K562 (cell line): ENCODE results near the gene WWC2. TPM values are rescaled to one million over a fixed set of nuclear protein-coding genes. Genes with fewer than 3 reads are reported as not detected.
A peak's percentile ranks its signal among the peaks of the same experiment; 100 is the strongest.

ENCODE experiments used
- ATAC-seq: fragments of 200-7000 bp; cut with Tn5 transposase; 3 replicates; pipeline ENCODE4 v1.9.1; 2020; ENCODE audit warnings: moderate library complexity
- Bru-seq: library from RNA; stranded (reverse); fragments of 400-500 nt; gene quantifications from one replicate; lab custom pipeline; 2021; lab: Mats Ljungman, UMichigan
- BruChase-seq, 2 experiments: library from RNA; stranded (reverse); fragments of 400-500 nt; gene quantifications; one replicate each; lab custom pipeline; 2021; lab: Mats Ljungman, UMichigan
- BruUV-seq: library from RNA; stranded (reverse); fragments of 400-500 nt; replicated peaks from 2 replicates; lab custom pipeline; 2021; lab: Mats Ljungman, UMichigan
- CTCF ChIA-PET: fragments of 300-600 bp; formaldehyde crosslinking; extraction: SDS; loops from one replicate; lab custom pipeline; 2021; ENCODE audit warnings: low intra/inter-chr PET ratio; lab: Yijun Ruan, JAX
- POLR2A ChIA-PET: fragments of 300-600, 350-650 bp; sonication (Branson Sonifier 250); formaldehyde crosslinking; extraction: SDS; loops from one replicate; lab custom pipeline; 2021; ENCODE audit warnings: antibody characterized with exemption, inconsistent platforms; lab: Yijun Ruan, JAX
- DNase-seq, 4 experiments: peaks; one replicate each; pipeline versions ENCODE4 v3.0.0 to v3.0.0-alpha.2; 2011 to 2018; ENCODE audit warnings: low spot score in 3 of 4, mixed read lengths in 3 of 4; ENCODE audit errors: extremely low read depth in 1 of 4
- FAIRE-seq: peaks from 2 replicates; lab custom pipeline; 2011; peaks lifted over from hg19 to GRCh38; lab: Jason Lieb, UNC
- H2AFZ ChIP-seq: 2 replicates; pipeline ENCODE4 v1.6.0; 2011; ENCODE audit warnings: low read depth, low read length, control low read depth, inconsistent platforms
- H3K27ac ChIP-seq: fragments of 200-600 bp; 3 replicates; pipeline ENCODE4 v1.8.0; 2011; ENCODE audit warnings: low read depth, mild to moderate bottlenecking, control low read depth, inconsistent platforms, low read length, moderate library complexity, mixed read lengths; ENCODE audit errors: extremely low read depth
- H3K27me3 ChIP-seq, 2 experiments: fragments of 300-600 bp in 1 of 2; 2 replicates in 1 of 2; 3 replicates in 1 of 2; pipeline versions ENCODE4 v1.6.0 to v1.8.0; 2011; ENCODE audit warnings: inconsistent platforms in 2 of 2, low read length in 2 of 2, mild to moderate bottlenecking in 1 of 2, mixed read lengths in 1 of 2, moderate library complexity in 1 of 2; ENCODE audit not compliant: control insufficient read depth in 2 of 2, insufficient read depth in 2 of 2
- H3K36me3 ChIP-seq: fragments of 300-600 bp; 3 replicates; pipeline ENCODE4 v1.8.0; 2011; ENCODE audit warnings: mild to moderate bottlenecking, low read length, inconsistent platforms; ENCODE audit not compliant: control insufficient read depth, insufficient read depth
- H3K4me1 ChIP-seq, 2 experiments: fragments of 200-600 bp in 1 of 2; replicated peaks in 1 of 2; 2 replicates in 1 of 2; 3 replicates in 1 of 2; pipeline versions ENCODE4 v1.5.1 to v1.8.0; 2011; ENCODE audit warnings: inconsistent platforms in 2 of 2, low read length in 2 of 2, mild to moderate bottlenecking in 1 of 2, mixed read lengths in 1 of 2, moderate library complexity in 1 of 2; ENCODE audit not compliant: control insufficient read depth in 2 of 2, insufficient read depth in 2 of 2
- H3K4me2 ChIP-seq: 2 replicates; pipeline ENCODE4 v1.6.1; 2011; ENCODE audit warnings: low read length, control low read depth, inconsistent platforms, mixed read lengths; ENCODE audit not compliant: insufficient read depth
- H3K4me3 ChIP-seq: fragments of 200-600 bp; sonication (generic), shearing (Covaris generic); 2 replicates; pipeline ENCODE4 v1.5.1; 2016; ENCODE audit warnings: control low read depth, inconsistent platforms
- H3K79me2 ChIP-seq: fragments of 200-600 bp; 3 replicates; pipeline ENCODE4 v1.8.0; 2011; ENCODE audit warnings: low read length, inconsistent platforms; ENCODE audit not compliant: control insufficient read depth, insufficient read depth
- H3K9ac ChIP-seq, 2 experiments: 2 replicates each; pipeline versions ENCODE4 v1.6.0 to v1.6.1; 2011; ENCODE audit warnings: low read depth in 2 of 2, low read length in 2 of 2, control low read depth in 1 of 2, inconsistent platforms in 1 of 2, mild to moderate bottlenecking in 1 of 2, mixed read lengths in 1 of 2; ENCODE audit not compliant: insufficient read depth in 1 of 2
- H3K9me1 ChIP-seq: one replicate; pipeline ENCODE4 v1.6.0; 2011; ENCODE audit warnings: inconsistent platforms, mild to moderate bottlenecking, low read length, moderate library complexity; ENCODE audit not compliant: control insufficient read depth, insufficient read depth
- H3K9me3 ChIP-seq: replicated peaks from 2 replicates; pipeline ENCODE4 v1.5.1; 2011; ENCODE audit warnings: low read depth, low read length, inconsistent platforms; ENCODE audit not compliant: control insufficient read depth, insufficient read depth
- H4K20me1 ChIP-seq: replicated peaks from 2 replicates; pipeline ENCODE4 v1.6.1; 2011; ENCODE audit warnings: low read length, inconsistent platforms, mixed read lengths; ENCODE audit not compliant: control insufficient read depth, insufficient read depth
- ASH1L ChIP-seq: fragments of 450-650 bp; IDR thresholded peaks from 2 replicates; pipeline ENCODE4 v1.6.1; 2018; ENCODE audit warnings: borderline replicate concordance, mild to moderate bottlenecking, low read depth; ENCODE audit not compliant: partially characterized antibody
- BCOR ChIP-seq: fragments of 450-650 bp; IDR thresholded peaks from 2 replicates; pipeline ENCODE4 v1.6.1; 2016
- SNIP1 ChIP-seq: fragments of 450-650 bp; IDR thresholded peaks from 2 replicates; pipeline ENCODE4 v1.7.1; 2017; ENCODE audit warnings: low read depth, mild to moderate bottlenecking
- SUPT5H ChIP-seq: fragments of 450-650 bp; IDR thresholded peaks from 2 replicates; pipeline ENCODE4 v1.6.1; 2016
- TAF9B ChIP-seq: fragments of 450-650 bp; IDR thresholded peaks from 2 replicates; pipeline ENCODE4 v1.6.1; 2018; ENCODE audit warnings: mild to moderate bottlenecking; ENCODE audit not compliant: partially characterized antibody
- ZNF143 ChIP-seq: sonication (generic); formaldehyde crosslinking; IDR thresholded peaks from 2 replicates; pipeline ENCODE4 v1.9.0; 2022; ENCODE audit warnings: mild to moderate bottlenecking, missing genetic modification reagents
- ZNF232 ChIP-seq: sonication (generic); formaldehyde crosslinking; IDR thresholded peaks from 2 replicates; pipeline ENCODE4 v1.8.0; 2022; ENCODE audit warnings: mild to moderate bottlenecking, missing genetic modification reagents
- WGBS: fragments of 100-300 bp; shearing (Covaris generic); methylation state at CpG from one replicate; pipeline ENCODE4 v1.1.6; 2016; ENCODE audit warnings: low coverage, mixed read lengths; ENCODE audit not compliant: insufficient coverage; ENCODE audit errors: missing lambda C conversion rate; 5-methylcytosine and 5-hydroxymethylcytosine counted together
- in situ Hi-C: fragments of 300-500 bp; cut with MboI; formaldehyde crosslinking; loops from 4 replicates; pipeline ENCODE4 v1.15.0; 2018; ENCODE audit warnings: inconsistent platforms, mixed read lengths
- intact Hi-C: fragments of 100-400 bp; cut with micrococcal nuclease; formaldehyde crosslinking; loops from 2 replicates; pipeline ENCODE4 v1.14.2; 2022
- long read RNA-seq, 3 experiments: library from polyadenylated mRNA in 2 of 3; library from RNA in 1 of 3; unstranded in 2 of 3; stranded (forward) in 1 of 3; transcript quantifications; one replicate each; pipeline ENCODE4 v2.0.0, GENCODE V29; 2019 to 2022
- polyA minus RNA-seq, 3 experiments: library from RNA; depleted of rRNA, polyadenylated mRNA; stranded (reverse); fragments of >200 nt; gene quantifications; 2 replicates each; pipeline ENCODE4 v1.2.3, GENCODE V29; 2011
- polyA plus RNA-seq, 8 experiments: library from polyadenylated mRNA; depleted of rRNA in 4 of 8; stranded (reverse) in 5 of 8; unstranded in 3 of 8; fragments of >200 nt; fragmentation: Nextera tagmentation in 2 of 8; fragmentation: Illumina TruSeq in 1 of 8; extraction: Ambion mirVana in 2 of 8; extraction: Trizol in 1 of 8; gene quantifications; 2 replicates each; pipeline versions ENCODE4 v1.2.1 to v1.2.3, GENCODE V29; 2011 to 2014; ENCODE audit warnings: inconsistent platforms in 1 of 8, missing spikeins in 1 of 8
- total RNA-seq, 7 experiments: library from RNA; depleted of rRNA in 6 of 7; stranded (reverse); fragments of >200 nt in 6 of 7; fragmentation: Illumina TruSeq in 2 of 7; extraction: Trizol in 2 of 7; gene quantifications; 2 replicates each; pipeline versions ENCODE4 v1.2.1 to v1.2.3, GENCODE V29; 2011 to 2021; ENCODE audit warnings: low replicate concordance in 1 of 7
- TF ChIP-seq, protein P1 (sequence below): fragments of 450-650 bp; IDR thresholded peaks from 2 replicates; pipeline ENCODE4 v1.6.1; 2017; ENCODE audit warnings: antibody characterized with exemption, mild to moderate bottlenecking
- TF ChIP-seq, protein P2 (sequence below): fragments of 250-450 bp; sonication (Bioruptor Pico); IDR thresholded peaks from 2 replicates; pipeline ENCODE4 v1.4.0; 2020; ENCODE audit warnings: mild to moderate bottlenecking, moderate library complexity, borderline replicate concordance

Gene WWC2
- 4.6 and 29.4 TPM in 2 replicates for total RNA-seq (2011; cell fraction: chromatin; rRNA removed; ENCODE audit: low replicate concordance)
- total RNA-seq (2011; cell fraction: nucleolus; rRNA removed): 2.0 and 3.8 TPM in 2 replicates
- total RNA-seq (2011; cell fraction: nucleoplasm; rRNA removed): 9.3 and 9.9 TPM in 2 replicates
- 19.3 and 21.1 TPM in 2 replicates for total RNA-seq (2014; rRNA removed)
- 21.6 and 25.9 TPM in 2 replicates for total RNA-seq (2014; rRNA removed; fragmentation: Illumina TruSeq; extraction: Trizol)
- total RNA-seq (2015; rRNA removed; fragmentation: Illumina TruSeq; extraction: Trizol): 23.8 and 25.5 TPM in 2 replicates
- 36.8 and 39.4 TPM in 2 replicates for total RNA-seq (2021)
- 3.7 and 11.8 TPM in 2 replicates for polyA plus RNA-seq (2011; rRNA removed)
- 1.2 and 6.5 TPM in 2 replicates for polyA plus RNA-seq (2011; cell fraction: cytosol; rRNA removed)
- polyA plus RNA-seq (2011; cell fraction: nucleus; rRNA removed): 5.6 and 25.8 TPM in 2 replicates
- 11.4 and 14.0 TPM in 2 replicates for polyA plus RNA-seq (2012)
- polyA plus RNA-seq (2014; fragmentation: Illumina TruSeq; extraction: Trizol): 18.9 and 19.6 TPM in 2 replicates
- 1 to 10 TPM; 3.9 to 5.6 TPM for polyA plus RNA-seq (2014; fragmentation: Nextera tagmentation; extraction: Ambion mirVana)
- 13.1 and 13.6 TPM in 2 replicates for polyA plus RNA-seq (2014; rRNA removed)
- 5.0 and 26.1 TPM in 2 replicates for polyA minus RNA-seq (2011; rRNA and poly(A)+ RNA removed)
- polyA minus RNA-seq (2011; cell fraction: cytosol; rRNA and poly(A)+ RNA removed): 2.3 and 15.6 TPM in 2 replicates
- 5.1 and 31.1 TPM in 2 replicates for polyA minus RNA-seq (2011; cell fraction: nucleus; rRNA and poly(A)+ RNA removed)
- Bru-seq, nascent RNA: percentile 71 among the genes with signal in this experiment
- BruChase-seq, experiment 1, labeled RNA remaining after a 2-hour chase: percentile 76 among the genes with signal in this experiment
- percentile 76 among the genes with signal in this experiment for BruChase-seq, experiment 2, labeled RNA remaining after a 6-hour chase
- long read RNA-seq, experiment 1, full-length matches to known transcripts: 35 of 55 reads
- long read RNA-seq, experiment 1, partial matches to known transcripts: 15 of 55 reads
- long read RNA-seq, experiment 1, other reads (novel, unspliced or antisense): 5 of 55 reads
- long read RNA-seq, experiment 2, partial matches to known transcripts: 3 of 6 reads
- long read RNA-seq, experiment 2, other reads (novel, unspliced or antisense): 3 of 6 reads
- long read RNA-seq, experiment 3, partial matches to known transcripts: 4 of 5 reads
- long read RNA-seq, experiment 3, other reads (novel, unspliced or antisense): 1 of 5 reads

GRCh38 chr4:183098723-183099536 lies at the start of gene WWC2:
Gene WWC2 (plus strand): TSS chr4:183099257. CDS start chr4:183099492, 235 bp downstream.
- ATAC-seq: peak; percentile 92
- Histone ChIP-seq H4K20me1 (no peaks in the 10 kb centered on the region), H3K4me3 (peak within 1 kb of the TSS; percentile 85), H3K9ac (peak within 1 kb of the TSS; percentile 82 to 99), H3K4me2 (peak within 1 kb of the TSS; percentile 77), H3K27me3 (no peaks in the 10 kb centered on the region), H3K9me1 (no peaks in the 10 kb centered on the region), H3K27ac (peak within 1 kb of the TSS; percentile 86), H3K79me2 (peaks cover 38% of the 10 kb centered on the region), H3K36me3 (no peaks in the 10 kb centered on the region), H3K4me1 (peaks cover 10 to 29% of the 10 kb centered on the region in 2 experiments; a peak in 4 of 5 replicates), H2AFZ (peak within 1 kb of the TSS; percentile 96), H3K9me3 (no peaks in the 10 kb centered on the region)
- intact Hi-C loops (no loop called here), in situ Hi-C loops (no loop called here)
- FAIRE-seq: peak; percentile 51
- DNase-seq: peak; percentile 83 to 92 (median 85)
- BruUV-seq: no TSS peak
- POLR2A ChIA-PET: interaction anchor here (0.7 to 1.5 kb wide), 6 partner anchors 9 to 1043 kb away, joined by 3 to 6 read pairs (median 5); no protein-coding TSS in a partner anchor
- WGBS: under 1% methylated on average over 51 of the region's 102 CpGs
- CTCF ChIA-PET: no interaction called here
- no peak for TF ChIP-seq SNIP1
- peak; percentile 61 for TF ChIP-seq TAF9B
- TF ChIP-seq, protein P1, sequence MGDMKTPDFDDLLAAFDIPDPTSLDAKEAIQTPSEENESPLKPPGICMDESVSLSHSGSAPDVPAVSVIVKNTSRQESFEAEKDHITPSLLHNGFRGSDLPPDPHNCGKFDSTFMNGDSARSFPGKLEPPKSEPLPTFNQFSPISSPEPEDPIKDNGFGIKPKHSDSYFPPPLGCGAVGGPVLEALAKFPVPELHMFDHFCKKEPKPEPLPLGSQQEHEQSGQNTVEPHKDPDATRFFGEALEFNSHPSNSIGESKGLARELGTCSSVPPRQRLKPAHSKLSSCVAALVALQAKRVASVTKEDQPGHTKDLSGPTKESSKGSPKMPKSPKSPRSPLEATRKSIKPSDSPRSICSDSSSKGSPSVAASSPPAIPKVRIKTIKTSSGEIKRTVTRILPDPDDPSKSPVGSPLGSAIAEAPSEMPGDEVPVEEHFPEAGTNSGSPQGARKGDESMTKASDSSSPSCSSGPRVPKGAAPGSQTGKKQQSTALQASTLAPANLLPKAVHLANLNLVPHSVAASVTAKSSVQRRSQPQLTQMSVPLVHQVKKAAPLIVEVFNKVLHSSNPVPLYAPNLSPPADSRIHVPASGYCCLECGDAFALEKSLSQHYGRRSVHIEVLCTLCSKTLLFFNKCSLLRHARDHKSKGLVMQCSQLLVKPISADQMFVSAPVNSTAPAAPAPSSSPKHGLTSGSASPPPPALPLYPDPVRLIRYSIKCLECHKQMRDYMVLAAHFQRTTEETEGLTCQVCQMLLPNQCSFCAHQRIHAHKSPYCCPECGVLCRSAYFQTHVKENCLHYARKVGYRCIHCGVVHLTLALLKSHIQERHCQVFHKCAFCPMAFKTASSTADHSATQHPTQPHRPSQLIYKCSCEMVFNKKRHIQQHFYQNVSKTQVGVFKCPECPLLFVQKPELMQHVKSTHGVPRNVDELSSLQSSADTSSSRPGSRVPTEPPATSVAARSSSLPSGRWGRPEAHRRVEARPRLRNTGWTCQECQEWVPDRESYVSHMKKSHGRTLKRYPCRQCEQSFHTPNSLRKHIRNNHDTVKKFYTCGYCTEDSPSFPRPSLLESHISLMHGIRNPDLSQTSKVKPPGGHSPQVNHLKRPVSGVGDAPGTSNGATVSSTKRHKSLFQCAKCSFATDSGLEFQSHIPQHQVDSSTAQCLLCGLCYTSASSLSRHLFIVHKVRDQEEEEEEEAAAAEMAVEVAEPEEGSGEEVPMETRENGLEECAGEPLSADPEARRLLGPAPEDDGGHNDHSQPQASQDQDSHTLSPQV: no peak; the same call in 1 of the 2 replicates
- TF ChIP-seq, protein P2, sequence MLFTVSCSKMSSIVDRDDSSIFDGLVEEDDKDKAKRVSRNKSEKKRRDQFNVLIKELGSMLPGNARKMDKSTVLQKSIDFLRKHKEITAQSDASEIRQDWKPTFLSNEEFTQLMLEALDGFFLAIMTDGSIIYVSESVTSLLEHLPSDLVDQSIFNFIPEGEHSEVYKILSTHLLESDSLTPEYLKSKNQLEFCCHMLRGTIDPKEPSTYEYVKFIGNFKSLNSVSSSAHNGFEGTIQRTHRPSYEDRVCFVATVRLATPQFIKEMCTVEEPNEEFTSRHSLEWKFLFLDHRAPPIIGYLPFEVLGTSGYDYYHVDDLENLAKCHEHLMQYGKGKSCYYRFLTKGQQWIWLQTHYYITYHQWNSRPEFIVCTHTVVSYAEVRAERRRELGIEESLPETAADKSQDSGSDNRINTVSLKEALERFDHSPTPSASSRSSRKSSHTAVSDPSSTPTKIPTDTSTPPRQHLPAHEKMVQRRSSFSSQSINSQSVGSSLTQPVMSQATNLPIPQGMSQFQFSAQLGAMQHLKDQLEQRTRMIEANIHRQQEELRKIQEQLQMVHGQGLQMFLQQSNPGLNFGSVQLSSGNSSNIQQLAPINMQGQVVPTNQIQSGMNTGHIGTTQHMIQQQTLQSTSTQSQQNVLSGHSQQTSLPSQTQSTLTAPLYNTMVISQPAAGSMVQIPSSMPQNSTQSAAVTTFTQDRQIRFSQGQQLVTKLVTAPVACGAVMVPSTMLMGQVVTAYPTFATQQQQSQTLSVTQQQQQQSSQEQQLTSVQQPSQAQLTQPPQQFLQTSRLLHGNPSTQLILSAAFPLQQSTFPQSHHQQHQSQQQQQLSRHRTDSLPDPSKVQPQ (CRISPR knock-in tag): no peak
- no peak for TF ChIP-seq ASH1L
- TF ChIP-seq BCOR: peak; percentile 80
- peak; percentile 67 for TF ChIP-seq SUPT5H
- no peak for TF ChIP-seq ZNF143
- TF ChIP-seq ZNF232 (CRISPR knock-in tag): no peak
